ENCODE data around the gene TENM4. TPM values are rescaled to one million over a fixed set of nuclear protein-coding genes. Genes with fewer than 3 reads are reported as not detected.

The TENM4 gene
- total and polyA plus RNA-seq, 2 of the 8 experiments (the other 6 are each of a cell fraction or from before 2014, with no cell fraction given), result 3.5 to 7.2 TPM

DNA sequence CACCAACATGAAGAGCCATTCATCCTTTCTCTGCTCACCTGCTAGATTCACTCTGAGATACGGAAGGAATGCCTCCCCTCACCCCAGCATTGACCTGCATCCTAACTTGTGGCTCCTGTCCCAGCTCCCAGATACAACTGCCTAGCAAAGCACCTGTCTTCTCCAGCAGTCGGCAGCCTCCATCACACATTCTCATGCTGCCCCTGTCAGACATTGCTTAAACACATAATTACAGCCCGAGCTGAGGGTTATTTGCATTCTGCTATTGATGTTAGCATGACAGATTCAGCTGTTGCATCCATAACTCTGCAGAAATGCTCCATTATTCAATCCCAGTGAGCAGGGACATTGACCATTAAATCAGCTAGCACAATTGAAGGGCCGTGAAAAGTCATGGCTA lies 681.8 kb downstream of the TENM4 start:
- 73% methylated on average over 4 of the region's 4 CpGs; no CpG with 5 or more reads in 1 of the 2 experiments for WGBS, 2 experiments (ENCODE audit: extremely low coverage in 1 of 2, insufficient coverage in 1 of 2, insufficient read length in 1 of 2, insufficient replicate concordance in 2 of 2, low coverage in 1 of 2, low lambda C conversion rate in 2 of 2, missing lambda C conversion rate in 1 of 2)
- no peak overlapping the region for H3K4ac ChIP-seq (replicated peaks; ENCODE audit: insufficient read length, low read depth, low read length)
- FAIRE-seq, result no peak
- H3K4me2 ChIP-seq (ENCODE audit: insufficient read depth in 1 of 2, low read depth in 2 of 2, low read length in 2 of 2), result no peak overlapping the region
- no peak for DNase-seq (ENCODE audit: low read depth in 1 of 2, low spot score in 2 of 2)
- H2AFZ ChIP-seq (ENCODE audit: low read length), result no peak overlapping the region
- H4K8ac ChIP-seq (ENCODE audit: extremely low read depth, insufficient read depth, low read length), result no peak overlapping the region
- no peak overlapping the region for H2BK5ac ChIP-seq (ENCODE audit: low read depth, low read length)
- H3K27me3 ChIP-seq (replicated peaks in 1 of 4; ENCODE audit: control insufficient read depth in 3 of 4, extremely low read depth in 1 of 4, insufficient read depth in 3 of 4, low read length in 3 of 4), result no peaks in the 10 kb centered on the region
- H4K20me1 ChIP-seq (replicated peaks in 1 of 2; ENCODE audit: control insufficient read depth in 1 of 2, insufficient read depth in 2 of 2, low read length in 2 of 2), result no peaks in the 10 kb centered on the region
- no peaks in the 10 kb centered on the region for H3K36me3 ChIP-seq (ENCODE audit: control insufficient read depth in 2 of 4, insufficient read depth in 4 of 4, low read length in 3 of 4)
- no peaks in the 10 kb centered on the region for H3K79me2 ChIP-seq (ENCODE audit: control insufficient read depth in 1 of 2, insufficient read depth in 2 of 2, low read length in 2 of 2)
- CTCF ChIA-PET (ENCODE audit: partially characterized antibody), result interaction anchor here (1.1 to 4.7 kb wide), 4 partner anchors 12 to 113 kb away, joined by 3 to 11 read pairs (median 3); no protein-coding TSS in a partner anchor
- H3K14ac ChIP-seq (ENCODE audit: insufficient read length), result no peak overlapping the region
- no peak overlapping the region for H3K23ac ChIP-seq (ENCODE audit: insufficient read length)
- no peak overlapping the region for H2BK120ac ChIP-seq (replicated peaks; ENCODE audit: low read depth, low read length)
- H2AK5ac ChIP-seq (ENCODE audit: low read depth, low read length), result no peak overlapping the region
- H3K9me3 ChIP-seq (ENCODE audit: insufficient read depth in 2 of 2, low read depth in 1 of 2, low read length in 1 of 2), result no peaks in the 10 kb centered on the region
- H2BK12ac ChIP-seq (ENCODE audit: low read depth, low read length), result no peak overlapping the region
- H3K56ac ChIP-seq (replicated peaks; ENCODE audit: insufficient read length, low read depth, low read length), result no peak overlapping the region
- POLR2A ChIA-PET (ENCODE audit: partially characterized antibody), result no interaction called here
- no peak overlapping the region for H2BK20ac ChIP-seq (ENCODE audit: low read length)
- H3K4me3 ChIP-seq (ENCODE audit: extremely low read depth in 1 of 4, insufficient read depth in 2 of 4, low read depth in 3 of 4, low read length in 4 of 4), result no peak overlapping the region
- no peak overlapping the region for H3K18ac ChIP-seq (ENCODE audit: extremely low read depth, low read length)
- H3K9ac ChIP-seq (replicated peaks in 1 of 4; ENCODE audit: extremely low read depth in 1 of 4, low read depth in 3 of 4, low read length in 3 of 4), result no peak overlapping the region
- no peaks in the 10 kb centered on the region for H3K79me1 ChIP-seq (ENCODE audit: low read depth, low read length)
- no peak overlapping the region for H4K91ac ChIP-seq (replicated peaks; ENCODE audit: insufficient read length, low read length)
- H4K5ac ChIP-seq (ENCODE audit: insufficient read length, low read depth, low read length), result no peak overlapping the region
- no peak overlapping the region for H3K27ac ChIP-seq (ENCODE audit: low read depth, low read length)
- H3K4me1 ChIP-seq (replicated peaks in 1 of 4; ENCODE audit: control insufficient read depth in 3 of 4, insufficient read depth in 4 of 4, low read length in 3 of 4), result no peaks in the 10 kb centered on the region
- H3K23me2 ChIP-seq (ENCODE audit: low read depth, low read length), result no peaks in the 10 kb centered on the region
- no peak overlapping the region for H2BK15ac ChIP-seq (ENCODE audit: low read length)
- TF ChIP-seq TAF1 (IDR thresholded peaks at IDR 0.05; ENCODE audit: low read depth, low read length) (no peak), RAD21 (IDR thresholded peaks at IDR 0.05 in 1 of 2, conservative IDR thresholded peaks at IDR 0.05 in 1 of 2; ENCODE audit: low read depth in 2 of 2, low read length in 2 of 2) (no peak), CBX8 (IDR thresholded peaks at IDR 0.05; ENCODE audit: borderline replicate concordance, low read depth, low read length) (no peak), KDM1A (IDR thresholded peaks at IDR 0.05; ENCODE audit: borderline replicate concordance, low read length) (no peak), SAP30 (IDR thresholded peaks at IDR 0.05; ENCODE audit: insufficient read depth, insufficient replicate concordance, low read length) (no peak), CTBP2 (IDR thresholded peaks at IDR 0.05; ENCODE audit: borderline replicate concordance, insufficient read depth, insufficient read length, low read length) (no peak), SIN3A (conservative IDR thresholded peaks at IDR 0.05 in 1 of 2, IDR thresholded peaks at IDR 0.05 in 1 of 2; ENCODE audit: low read depth in 1 of 2, low read length in 2 of 2) (no peak), BRCA1 (IDR thresholded peaks at IDR 0.05; ENCODE audit: low read depth, low read length) (no peak), POLR2AphosphoS5 (IDR thresholded peaks at IDR 0.05; ENCODE audit: low read depth, low read length) (no peak), EP300 (IDR thresholded peaks at IDR 0.05; ENCODE audit: borderline replicate concordance in 1 of 2, low read depth in 2 of 2, low read length in 2 of 2) (no peak), CREB1 (IDR thresholded peaks at IDR 0.05) (no peak)
- TF ChIP-seq, protein P1, sequence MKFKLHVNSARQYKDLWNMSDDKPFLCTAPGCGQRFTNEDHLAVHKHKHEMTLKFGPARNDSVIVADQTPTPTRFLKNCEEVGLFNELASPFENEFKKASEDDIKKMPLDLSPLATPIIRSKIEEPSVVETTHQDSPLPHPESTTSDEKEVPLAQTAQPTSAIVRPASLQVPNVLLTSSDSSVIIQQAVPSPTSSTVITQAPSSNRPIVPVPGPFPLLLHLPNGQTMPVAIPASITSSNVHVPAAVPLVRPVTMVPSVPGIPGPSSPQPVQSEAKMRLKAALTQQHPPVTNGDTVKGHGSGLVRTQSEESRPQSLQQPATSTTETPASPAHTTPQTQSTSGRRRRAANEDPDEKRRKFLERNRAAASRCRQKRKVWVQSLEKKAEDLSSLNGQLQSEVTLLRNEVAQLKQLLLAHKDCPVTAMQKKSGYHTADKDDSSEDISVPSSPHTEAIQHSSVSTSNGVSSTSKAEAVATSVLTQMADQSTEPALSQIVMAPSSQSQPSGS (IDR thresholded peaks at IDR 0.05; ENCODE audit: low read length), result no peak
